Cardiac ventricle fibroblast (primary cell): ENCODE data around the gene MTCP1. TPM values are rescaled to one million over a fixed set of nuclear protein-coding genes. Genes with fewer than 3 reads are reported as not detected.

ENCODE experiments used
- total RNA-seq: library from RNA; depleted of rRNA; stranded (reverse); fragments of >200 nt; gene quantifications from 2 replicates; pipeline ENCODE4 v1.2.3, GENCODE V29; 2015

Gene MTCP1
- total RNA-seq: 4.0 and 13.6 TPM in 2 replicates

GRCh38 chrX:155070975-155071693, at the start of gene MTCP1, which contains the start of the genes BRCC3 and CMC4:
Gene MTCP1, minus strand, starts transcription at chrX:155071136. Its CDS starts 5,126 bp downstream, at chrX:155066010.
Gene BRCC3, plus strand, starts transcription at chrX:155071508. Its CDS starts 20 bp downstream, at chrX:155071528.
Gene CMC4, minus strand, starts transcription at chrX:155071136. Its CDS starts 7,113 bp downstream, at chrX:155064023.

DNA sequence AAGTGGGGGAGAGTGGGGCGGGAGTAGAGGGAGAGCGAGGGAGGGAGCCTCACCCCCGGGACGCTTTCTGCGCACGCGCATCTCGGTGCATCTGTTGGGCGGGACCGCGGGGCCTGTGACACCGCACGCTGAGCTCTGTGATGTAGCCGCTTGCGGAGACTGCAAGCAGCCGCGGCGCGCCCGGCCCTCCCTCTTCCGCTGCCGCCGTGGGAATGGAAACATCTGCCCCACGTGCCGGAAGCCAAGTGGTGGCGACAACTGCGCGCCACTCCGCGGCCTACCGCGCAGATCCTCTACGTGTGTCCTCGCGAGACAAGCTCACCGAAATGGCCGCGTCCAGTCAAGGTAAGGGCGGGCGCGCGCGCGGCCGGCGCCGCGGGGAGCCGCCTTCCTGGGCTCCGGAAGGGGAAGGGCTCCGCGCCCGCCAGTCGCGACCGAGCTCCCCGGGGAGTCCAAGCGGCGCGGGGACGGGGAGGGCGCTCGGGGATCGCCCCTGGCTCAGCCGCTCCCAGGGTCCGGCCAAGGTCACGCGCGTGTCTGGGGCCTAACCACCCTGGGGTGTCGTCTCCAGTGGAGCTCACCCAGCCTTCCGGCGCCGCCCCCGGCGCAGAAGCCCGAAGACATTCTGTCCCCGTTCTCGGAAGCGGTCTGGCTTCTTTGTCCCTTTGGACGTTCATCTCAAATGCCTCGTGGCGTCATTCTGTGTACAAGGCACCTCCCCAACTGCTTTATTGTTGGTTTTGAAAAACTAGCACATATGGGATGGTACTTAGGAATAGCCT, 44.0 kb downstream of the MTCP1 start, which contains the start of gene FUNDC2:
TSS of gene FUNDC2 (plus strand) at position 118 of the 782 bp plus-strand sequence. CDS start at position 213, 95 bp downstream.

GRCh38 chrX:155022585-155022984, 48.4 kb downstream of the MTCP1 start, which contains the start of gene F8:
Gene F8, minus strand, starts transcription at chrX:155022723. Its CDS starts 171 bp downstream, at chrX:155022552.

Other genes starting within 250 kb of the MTCP1 start
- not detected in 2 replicates for gene SMIM9, start 236.5 kb downstream of the MTCP1 start, total RNA-seq
- 18.8 and 25.0 TPM in 2 replicates for gene F8A1, start 184.8 kb downstream of the MTCP1 start, total RNA-seq
- 12.7 and 15.0 TPM in 2 replicates for gene F8, start 48.4 kb downstream of the MTCP1 start, total RNA-seq
- gene FUNDC2, start 44.3 kb downstream of the MTCP1 start, total RNA-seq: 86.2 and 119 TPM in 2 replicates
- gene CMC4, start within 50 bp of the MTCP1 start, total RNA-seq: 27.2 and 31.1 TPM in 2 replicates
- 14.6 and 15.1 TPM in 2 replicates for gene BRCC3, start 372 bp upstream of the MTCP1 start, total RNA-seq
- 25.9 and 31.3 TPM in 2 replicates for gene VBP1, start 145.3 kb upstream of the MTCP1 start, total RNA-seq
- gene RAB39B, start 193.4 kb upstream of the MTCP1 start, total RNA-seq: 0.05 and 0.06 TPM in 2 replicates